Measurements from ENCODE around the gene HAPSTR1.

GRCh38 chr16:9134306-9134705 is 42.9 kb downstream of the HAPSTR1 start:
- TF ChIP-seq CTCF (IDR thresholded peaks at IDR 0.05) (no peak), POLR2A (IDR thresholded peaks at IDR 0.05) (no peak)
